HCT116 (cell line): ENCODE measurements around the gene FNBP1. TPM values are rescaled to one million over a fixed set of nuclear protein-coding genes. Genes with fewer than 3 reads are reported as not detected.

Experiments used
- ATAC-seq: fragments of 200-7000 bp; cut with Tn5 transposase; 2 replicates; pipeline ENCODE4 v1.9.1; 2020; ENCODE audit warnings: mild to moderate bottlenecking, moderate library complexity
- BruUV-seq: library from RNA; stranded (reverse); fragments of 400-500 nt; replicated peaks from 2 replicates; lab custom pipeline; 2021; lab: Mats Ljungman, UMichigan
- CTCF ChIA-PET: fragments of 300-600 bp; sonication (Branson Sonifier 250); formaldehyde crosslinking; loops from one replicate; lab custom pipeline; 2021; ENCODE audit warnings: antibody characterized with exemption; lab: Charles Lee
- POLR2A ChIA-PET: fragments of 300-600, 350-600 bp; sonication (Branson Sonifier 250); formaldehyde crosslinking; loops from one replicate; lab custom pipeline; 2021; ENCODE audit warnings: antibody characterized with exemption; lab: Charles Lee
- RAD21 ChIA-PET, 2 experiments: fragments of 300-600 bp; sonication (Branson Sonifier 250); formaldehyde crosslinking; loops; one replicate each; lab custom pipeline; 2023; ENCODE audit warnings: low total read pairs in 2 of 2; ENCODE audit not compliant: uncharacterized antibody in 2 of 2, unreplicated experiment in 2 of 2, low non-redundant PET in 1 of 2; lab: Charles Lee
- DNase-seq: peaks from one replicate; pipeline ENCODE4 v3.0.0-alpha.2; 2010; ENCODE audit warnings: low read depth, low spot score
- H2AFZ ChIP-seq: fragments of 200-600 bp; shearing (Covaris generic), sonication (generic); 2 replicates; pipeline ENCODE4 v1.6.1; 2017; ENCODE audit warnings: low read depth, mixed run types, mixed read lengths, antibody characterized with exemption, low read length; ENCODE audit not compliant: poor library complexity, severe bottlenecking
- H3K27ac ChIP-seq: 2 replicates; pipeline ENCODE4 v1.5.1; 2012; ENCODE audit warnings: low read depth, low read length
- H3K27me3 ChIP-seq: fragments of 200-600 bp; sonication (generic); 2 replicates; pipeline ENCODE4 v1.6.1; 2016; ENCODE audit warnings: mixed run types, low read length, mixed read lengths; ENCODE audit not compliant: insufficient read depth
- H3K36me3 ChIP-seq, 2 experiments: fragments of 200-500 bp in 1 of 2; fragments of 200-600 bp in 1 of 2; sonication (Bioruptor generic) in 1 of 2; sonication (generic) in 1 of 2; 2 replicates each; pipeline versions ENCODE4 v1.5.1 to v1.6.1; 2014 to 2016; ENCODE audit warnings: low read length in 2 of 2, inconsistent platforms in 1 of 2, mixed read lengths in 1 of 2, mixed run types in 1 of 2; ENCODE audit not compliant: insufficient read depth in 2 of 2, control insufficient read depth in 1 of 2
- H3K4me1 ChIP-seq, 2 experiments: fragments of 200-600 bp in 1 of 2; sonication (generic) in 1 of 2; 2 replicates each; pipeline versions ENCODE4 v1.5.1 to v1.6.1; 2012 to 2017; ENCODE audit warnings: low read length in 2 of 2, inconsistent platforms in 1 of 2, mild to moderate bottlenecking in 1 of 2, mixed read lengths in 1 of 2, mixed run types in 1 of 2, moderate library complexity in 1 of 2; ENCODE audit not compliant: insufficient read depth in 2 of 2, control insufficient read depth in 1 of 2
- H3K4me2 ChIP-seq: fragments of 200-600 bp; sonication (generic); 2 replicates; pipeline ENCODE4 v1.6.1; 2017; ENCODE audit warnings: mixed run types, low read length, mixed read lengths
- H3K4me3 ChIP-seq, 2 experiments: fragments of 200-600 bp in 1 of 2; sonication (generic) in 1 of 2; replicated peaks in 1 of 2; 2 replicates each; pipeline ENCODE4 v1.5.1; 2011 to 2016; ENCODE audit warnings: low read length in 2 of 2, control low read depth in 1 of 2, low read depth in 1 of 2, mild to moderate bottlenecking in 1 of 2, mixed read lengths in 1 of 2, mixed run types in 1 of 2
- H3K79me2 ChIP-seq: fragments of 200-600 bp; sonication (generic); 2 replicates; pipeline ENCODE4 v1.6.1; 2017; ENCODE audit warnings: mild to moderate bottlenecking, mixed run types, low read length, moderate library complexity, mixed read lengths; ENCODE audit not compliant: insufficient read depth
- H3K9ac ChIP-seq: fragments of 200-600 bp; sonication (generic); 2 replicates; pipeline ENCODE4 v1.6.1; 2016; ENCODE audit warnings: low read length, mixed read lengths
- H3K9me2 ChIP-seq: fragments of 200-600 bp; sonication (generic), shearing (Covaris generic); 2 replicates; pipeline ENCODE4 v1.6.1; 2017; ENCODE audit warnings: mixed run types, mild to moderate bottlenecking, moderate library complexity; ENCODE audit not compliant: insufficient read depth
- H3K9me3 ChIP-seq, 2 experiments: fragments of 200-500 bp in 1 of 2; fragments of 200-600 bp in 1 of 2; sonication (Bioruptor generic) in 1 of 2; sonication (generic) in 1 of 2; 2 replicates each; pipeline ENCODE4 v1.6.1; 2014 to 2017; ENCODE audit warnings: low read length in 2 of 2, mixed read lengths in 2 of 2, inconsistent platforms in 1 of 2, low read depth in 1 of 2, mild to moderate bottlenecking in 1 of 2, mixed run types in 1 of 2, moderate library complexity in 1 of 2; ENCODE audit not compliant: control insufficient read depth in 1 of 2, insufficient read depth in 1 of 2
- H4K20me1 ChIP-seq: fragments of 200-600 bp; sonication (generic), shearing (Covaris generic); 2 replicates; pipeline ENCODE4 v1.6.1; 2017; ENCODE audit warnings: mixed run types, mild to moderate bottlenecking, moderate library complexity; ENCODE audit not compliant: insufficient read depth
- CEBPB ChIP-seq: IDR thresholded peaks from 2 replicates; pipeline ENCODE4 v1.6.1; 2012; ENCODE audit warnings: low read depth
- CTCF ChIP-seq, 3 experiments: fragments of 200-600 bp in 1 of 3; sonication (generic) in 1 of 3; IDR thresholded peaks in 2 of 3; conservative IDR thresholded peaks in 1 of 3; 2 replicates each; pipeline ENCODE4 v1.5.1; 2012 to 2017; ENCODE audit warnings: low read depth in 2 of 3, low read length in 2 of 3, antibody characterized with exemption in 1 of 3, borderline replicate concordance in 1 of 3, control low read depth in 1 of 3, mild to moderate bottlenecking in 1 of 3, mixed read lengths in 1 of 3, mixed run types in 1 of 3, moderate library complexity in 1 of 3; ENCODE audit not compliant: insufficient read depth in 1 of 3
- ELF1 ChIP-seq: IDR thresholded peaks from 2 replicates; pipeline ENCODE4 v1.6.1; 2012; ENCODE audit warnings: low read depth, borderline replicate concordance
- EZH2 ChIP-seq: fragments of 200-600 bp; sonication (generic); IDR thresholded peaks from 2 replicates; pipeline ENCODE4 v1.6.1; 2017; ENCODE audit warnings: antibody characterized with exemption, mixed run types
- EZH2phosphoT487 ChIP-seq: fragments of 200-600 bp; IDR thresholded peaks from 2 replicates; pipeline ENCODE4 v1.6.1; 2018; ENCODE audit warnings: antibody characterized with exemption, borderline replicate concordance
- FOSL1 ChIP-seq: IDR thresholded peaks from 2 replicates; pipeline ENCODE4 v1.6.1; 2012; ENCODE audit warnings: low read depth
- MAX ChIP-seq: IDR thresholded peaks from 2 replicates; pipeline ENCODE4 v1.6.1; 2012
- POLR2A ChIP-seq: IDR thresholded peaks from 2 replicates; pipeline ENCODE4 v1.7.0; 2011; ENCODE audit warnings: borderline replicate concordance; ENCODE audit not compliant: insufficient read depth, insufficient read length; ENCODE audit errors: extremely low read depth
- POLR2AphosphoS5 ChIP-seq: IDR thresholded peaks from 2 replicates; pipeline ENCODE4 v1.6.1; 2011; ENCODE audit warnings: mild to moderate bottlenecking, low read depth, low read length, moderate library complexity
- REST ChIP-seq: IDR thresholded peaks from 2 replicates; pipeline ENCODE4 v1.6.1; 2012; ENCODE audit warnings: low read depth
- SIN3A ChIP-seq: IDR thresholded peaks from 2 replicates; pipeline ENCODE4 v1.6.1; 2012; ENCODE audit warnings: low read depth
- SRF ChIP-seq: IDR thresholded peaks from 2 replicates; pipeline ENCODE4 v1.6.1; 2012; ENCODE audit warnings: low read depth
- TCF7L2 ChIP-seq: IDR thresholded peaks from 2 replicates; pipeline ENCODE4 v1.7.0; 2011; ENCODE audit warnings: borderline replicate concordance, inconsistent platforms; ENCODE audit not compliant: insufficient read depth, insufficient read length; ENCODE audit errors: extremely low read depth
- YY1 ChIP-seq: IDR thresholded peaks from 2 replicates; pipeline ENCODE4 v1.6.1; 2011; ENCODE audit warnings: low read length, low read depth, moderate library complexity, mild to moderate bottlenecking; ENCODE audit not compliant: insufficient replicate concordance; ENCODE audit errors: extremely low read depth
- ZFX ChIP-seq: fragments of 450-650 bp; IDR thresholded peaks from 2 replicates; pipeline ENCODE4 v1.6.1; 2017
- intact Hi-C: fragments of 100-400 bp; cut with micrococcal nuclease; formaldehyde crosslinking; loops from 2 replicates; pipeline ENCODE4 v1.10.0; 2022
- total RNA-seq: library from RNA; stranded (reverse); gene quantifications from one replicate; pipeline ENCODE4 v1.2.1, GENCODE V29; 2021; ENCODE audit not compliant: unreplicated experiment
- TF ChIP-seq, protein P1 (sequence below): IDR thresholded peaks from 2 replicates; pipeline ENCODE4 v1.6.1; 2012

FNBP1 gene
- total RNA-seq, 1 experiment from 2014 or later = 25.0 TPM

- no TSS peak for BruUV-seq
- intact Hi-C loops = no loop called here
- no peak overlapping the region for H3K27ac ChIP-seq
- no peak overlapping the region for H3K9ac ChIP-seq
- no peak overlapping the region for H3K4me3 ChIP-seq
- no peaks in the 10 kb centered on the region for H3K9me3 ChIP-seq
- ChIA-PET POLR2A (no interaction called here), CTCF (no interaction called here), RAD21 (no interaction called here)
- H3K9me2 ChIP-seq = no peaks in the 10 kb centered on the region
- no peaks in the 10 kb centered on the region for H3K27me3 ChIP-seq
- no peak overlapping the region for H3K4me2 ChIP-seq
- H3K4me1 ChIP-seq = no peaks in the 10 kb centered on the region
- no peaks in the 10 kb centered on the region for H4K20me1 ChIP-seq
- ATAC-seq = no peak
- DNase-seq = no peak
- peaks cover 37% of the 10 kb centered on the region for H3K79me2 ChIP-seq
- H2AFZ ChIP-seq = no peak overlapping the region
- no peaks in the 10 kb centered on the region for H3K36me3 ChIP-seq
- TF ChIP-seq EZH2phosphoT487 (no peak), EZH2 (no peak), TCF7L2 (no peak), ELF1 (no peak), POLR2A (no peak), CEBPB (no peak), SRF (no peak), ZFX (no peak), SIN3A (no peak), CTCF (IDR thresholded peaks at IDR 0.05 in 2 of 3, conservative IDR thresholded peaks at IDR 0.05 in 1 of 3; ENCODE audit: borderline replicate concordance in 1 of 3, insufficient read depth in 1 of 3, low read depth in 2 of 3, low read length in 2 of 3) (no peak), FOSL1 (no peak), MAX (no peak), POLR2AphosphoS5 (no peak), REST (no peak), YY1 (no peak)
- TF ChIP-seq, protein P1, sequence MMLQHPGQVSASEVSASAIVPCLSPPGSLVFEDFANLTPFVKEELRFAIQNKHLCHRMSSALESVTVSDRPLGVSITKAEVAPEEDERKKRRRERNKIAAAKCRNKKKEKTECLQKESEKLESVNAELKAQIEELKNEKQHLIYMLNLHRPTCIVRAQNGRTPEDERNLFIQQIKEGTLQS = no peak
These were observed 26.1 kb upstream of the FNBP1 start for GRCh38 chr9:130069048-130069447.
